Caco-2 (cell line): ENCODE data around the gene TLR9. TPM values are rescaled to one million over a fixed set of nuclear protein-coding genes. Genes with fewer than 3 reads are reported as not detected.

Experiments used
- BruUV-seq: library from RNA; stranded (reverse); fragments of 400-500 nt; replicated peaks from 2 replicates; lab custom pipeline; 2021; lab: Mats Ljungman, UMichigan
- CTCF ChIA-PET: fragments of 300-600 bp; sonication (Branson Sonifier 250); formaldehyde crosslinking; loops from one replicate; lab custom pipeline; 2022; ENCODE audit warnings: antibody characterized with exemption; lab: Charles Lee
- POLR2A ChIA-PET: fragments of 300-600 bp; sonication (Branson Sonifier 250); formaldehyde crosslinking; loops from one replicate; lab custom pipeline; 2022; ENCODE audit warnings: antibody characterized with exemption; lab: Charles Lee
- DNase-seq, 2 experiments: peaks; one replicate each; pipeline versions ENCODE4 v3.0.0 to v3.0.0-alpha.2; 2020 to 2022
- H3K27me3 ChIP-seq: replicated peaks from 2 replicates; pipeline ENCODE4 v1.6.0; 2011; ENCODE audit warnings: low read length; ENCODE audit not compliant: control insufficient read depth, insufficient read depth
- H3K36me3 ChIP-seq: 2 replicates; pipeline ENCODE4 v1.5.1; 2011; ENCODE audit warnings: low read length; ENCODE audit not compliant: control insufficient read depth, insufficient read depth
- H3K4me1 ChIP-seq: fragments of 250-450 bp; sonication (Bioruptor Pico); 2 replicates; pipeline ENCODE4 v1.5.1; 2020; ENCODE audit warnings: mild to moderate bottlenecking
- H3K4me3 ChIP-seq: 2 replicates; pipeline ENCODE4 v1.5.1; 2011; ENCODE audit warnings: low read depth, mild to moderate bottlenecking, control low read depth, low read length
- H3K9me3 ChIP-seq: fragments of 250-450 bp; sonication (Bioruptor Pico); 2 replicates; pipeline ENCODE4 v1.5.1; 2020; ENCODE audit warnings: mild to moderate bottlenecking, moderate library complexity
- H3K27ac Mint-ChIP-seq: one replicate; pipeline ENCODE4 v1.8.0; 2022; ENCODE audit warnings: mixed read lengths; ENCODE audit not compliant: unreplicated experiment
- H3K27me3 Mint-ChIP-seq: one replicate; pipeline ENCODE4 v1.8.0; 2022; ENCODE audit warnings: mixed read lengths; ENCODE audit not compliant: insufficient read depth, unreplicated experiment
- H3K36me3 Mint-ChIP-seq: one replicate; pipeline ENCODE4 v1.8.0; 2022; ENCODE audit warnings: mild to moderate bottlenecking, mixed read lengths; ENCODE audit not compliant: insufficient read depth, unreplicated experiment
- H3K4me1 Mint-ChIP-seq: one replicate; pipeline ENCODE4 v1.8.0; 2022; ENCODE audit warnings: low read depth, mixed read lengths; ENCODE audit not compliant: unreplicated experiment
- H3K4me3 Mint-ChIP-seq: one replicate; pipeline ENCODE4 v1.8.0; 2022; ENCODE audit warnings: mild to moderate bottlenecking, moderate library complexity, mixed read lengths; ENCODE audit not compliant: unreplicated experiment
- H3K9me3 Mint-ChIP-seq: one replicate; pipeline ENCODE4 v1.8.0; 2022; ENCODE audit warnings: mixed read lengths; ENCODE audit not compliant: unreplicated experiment
- intact Hi-C: fragments of 100-400 bp; cut with micrococcal nuclease; formaldehyde crosslinking; loops from one replicate; pipeline ENCODE4 v1.10.0; 2022; ENCODE audit not compliant: unreplicated experiment
- microRNA-seq: library from miRNA; unstranded; fragments of <30 nt; microRNA quantifications from one replicate; pipeline ENCODE4 v1.2.0, GENCODE V29; 2022
- total RNA-seq: library from RNA; stranded (reverse); gene quantifications from 2 replicates; pipeline ENCODE4 v1.2.3, GENCODE V29; 2022
- TF ChIP-seq, protein P1 (sequence below), 2 experiments: fragments of 200-600 bp in 1 of 2; IDR thresholded peaks; 1 replicate in 1 of 2; 2 replicates in 1 of 2; pipeline versions ENCODE4 v1.5.1 to v1.8.0; 2011 to 2022; ENCODE audit warnings: antibody characterized with exemption in 1 of 2, control low read depth in 1 of 2, inconsistent platforms in 1 of 2, low read depth in 1 of 2, low read length in 1 of 2, mild to moderate bottlenecking in 1 of 2, moderate library complexity in 1 of 2; ENCODE audit not compliant: insufficient read depth in 1 of 2, severe bottlenecking in 1 of 2, unreplicated experiment in 1 of 2

Gene TLR9
- total RNA-seq, 1 experiment from 2014 or later: not detected

DNA sequence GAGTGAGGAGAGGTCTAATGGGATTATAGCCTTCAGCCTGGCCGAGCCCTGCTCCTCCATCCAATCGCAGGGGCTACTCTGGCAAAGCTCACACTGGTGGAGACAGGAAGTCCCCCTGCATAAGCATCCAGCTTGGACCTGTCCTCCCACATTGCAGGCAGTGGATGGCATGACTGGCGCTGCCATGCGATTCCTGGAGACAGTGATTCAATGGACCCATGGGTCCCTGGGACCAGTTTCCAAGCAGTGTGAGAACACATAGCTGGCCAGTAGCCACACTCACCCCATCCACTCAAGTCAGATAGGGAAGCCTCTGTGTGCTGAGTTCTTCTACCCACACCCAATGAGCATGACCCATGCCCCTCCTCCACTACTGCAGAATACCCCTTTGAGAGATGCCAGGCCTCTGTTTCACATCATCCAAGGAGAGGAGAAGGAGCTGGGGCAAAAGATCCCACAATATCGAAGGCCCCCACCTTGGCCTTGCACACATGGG, 53.1 kb downstream of the TLR9 start:
- no peak for DNase-seq
- H3K36me3 Mint-ChIP-seq: no peaks in the 10 kb centered on the region
- Histone ChIP-seq H3K36me3 (no peaks in the 10 kb centered on the region), H3K4me1 (peaks cover 6% of the 10 kb centered on the region; the same call in 1 of the 2 replicates), H3K4me3 (no peak overlapping the region), H3K9me3 (no peaks in the 10 kb centered on the region), H3K27me3 (no peaks in the 10 kb centered on the region)
- BruUV-seq: no TSS peak
- ChIA-PET POLR2A (interaction anchor here (1.6 kb wide), 1 partner anchor 18 kb away, joined by 6 read pairs; the partner anchor contains the start of gene POC1A), CTCF (interaction anchor here (0.6 kb wide), 1 partner anchor 18 kb away, joined by 5 read pairs; the partner anchor contains the start of gene POC1A)
- no peaks in the 10 kb centered on the region for H3K27me3 Mint-ChIP-seq
- TF ChIP-seq, protein P1, sequence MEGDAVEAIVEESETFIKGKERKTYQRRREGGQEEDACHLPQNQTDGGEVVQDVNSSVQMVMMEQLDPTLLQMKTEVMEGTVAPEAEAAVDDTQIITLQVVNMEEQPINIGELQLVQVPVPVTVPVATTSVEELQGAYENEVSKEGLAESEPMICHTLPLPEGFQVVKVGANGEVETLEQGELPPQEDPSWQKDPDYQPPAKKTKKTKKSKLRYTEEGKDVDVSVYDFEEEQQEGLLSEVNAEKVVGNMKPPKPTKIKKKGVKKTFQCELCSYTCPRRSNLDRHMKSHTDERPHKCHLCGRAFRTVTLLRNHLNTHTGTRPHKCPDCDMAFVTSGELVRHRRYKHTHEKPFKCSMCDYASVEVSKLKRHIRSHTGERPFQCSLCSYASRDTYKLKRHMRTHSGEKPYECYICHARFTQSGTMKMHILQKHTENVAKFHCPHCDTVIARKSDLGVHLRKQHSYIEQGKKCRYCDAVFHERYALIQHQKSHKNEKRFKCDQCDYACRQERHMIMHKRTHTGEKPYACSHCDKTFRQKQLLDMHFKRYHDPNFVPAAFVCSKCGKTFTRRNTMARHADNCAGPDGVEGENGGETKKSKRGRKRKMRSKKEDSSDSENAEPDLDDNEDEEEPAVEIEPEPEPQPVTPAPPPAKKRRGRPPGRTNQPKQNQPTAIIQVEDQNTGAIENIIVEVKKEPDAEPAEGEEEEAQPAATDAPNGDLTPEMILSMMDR (IDR thresholded peaks at IDR 0.05; ENCODE audit: insufficient read depth in 1 of 2, low read depth in 1 of 2, low read length in 1 of 2, severe bottlenecking in 1 of 2, unreplicated experiment in 1 of 2): no peak
- no peaks in the 10 kb centered on the region for H3K9me3 Mint-ChIP-seq
- H3K4me3 Mint-ChIP-seq: no peak overlapping the region
- H3K4me1 Mint-ChIP-seq: peaks cover 11% of the 10 kb centered on the region
- no peak overlapping the region for H3K27ac Mint-ChIP-seq
- intact Hi-C loops: no loop called here

DNA sequence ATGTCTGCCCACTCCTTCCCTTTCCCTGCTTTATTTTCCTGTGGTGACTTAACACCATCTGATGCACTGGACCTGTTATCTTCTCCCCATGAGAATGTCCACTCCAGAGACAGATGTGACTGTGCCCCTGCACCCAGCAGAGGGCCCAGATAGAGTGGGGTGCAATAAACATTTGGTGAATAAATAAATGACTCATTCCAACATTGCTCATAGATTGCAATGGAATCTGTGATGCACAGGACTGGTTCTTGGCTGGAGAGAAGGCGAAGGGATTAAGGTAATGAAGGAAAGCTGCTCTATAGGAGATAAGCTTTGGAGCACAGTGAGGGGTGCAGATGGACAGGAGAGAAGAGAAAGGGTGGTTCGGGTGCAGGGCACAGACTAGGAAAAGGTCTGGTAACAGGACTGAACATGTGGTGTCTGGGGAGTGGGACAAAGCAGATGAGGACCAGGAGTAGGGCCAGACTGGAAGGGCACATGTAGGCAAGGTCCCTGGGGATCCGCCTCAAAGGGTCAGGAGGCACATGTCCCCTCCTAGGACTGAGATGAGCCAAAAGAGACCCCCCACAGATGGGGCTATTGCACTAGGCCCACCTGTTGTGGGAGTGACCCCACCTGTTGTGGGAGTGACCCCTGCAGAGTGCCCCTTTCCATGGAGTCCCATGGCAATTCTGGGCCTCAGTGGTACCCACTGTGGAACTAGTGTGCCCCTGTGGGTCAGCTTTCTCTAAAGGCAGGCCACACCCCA, 53.8 kb downstream of the TLR9 start:
- Histone ChIP-seq H3K4me1 (no peaks in the 10 kb centered on the region; the same call in 1 of the 2 replicates), H3K4me3 (no peak overlapping the region), H3K27me3 (no peaks in the 10 kb centered on the region), H3K36me3 (no peaks in the 10 kb centered on the region), H3K9me3 (no peaks in the 10 kb centered on the region)
- Mint-ChIP-seq H3K4me3 (no peak overlapping the region), H3K27me3 (no peaks in the 10 kb centered on the region), H3K4me1 (peaks cover 11% of the 10 kb centered on the region), H3K9me3 (no peaks in the 10 kb centered on the region), H3K36me3 (no peaks in the 10 kb centered on the region), H3K27ac (peak overlapping the region; percentile 1)
- DNase-seq: no peak
- CTCF ChIA-PET: interaction anchor here (0.9 kb wide), 1 partner anchor 118 kb away, joined by 3 read pairs; no protein-coding TSS in a partner anchor
- intact Hi-C loops: no loop called here
- BruUV-seq: no TSS peak
- TF ChIP-seq, protein P1 (IDR thresholded peaks at IDR 0.05; ENCODE audit: insufficient read depth in 1 of 2, low read depth in 1 of 2, low read length in 1 of 2, severe bottlenecking in 1 of 2, unreplicated experiment in 1 of 2): no peak
- POLR2A ChIA-PET: interaction anchor here (0.5 to 1.6 kb wide), 3 partner anchors 15 to 1159 kb away, joined by 3 to 6 read pairs (median 3); partner anchors contain the start of gene POC1A

Small RNAs within 50 kb of the gene (microRNA-seq; reads per million reads assigned to microRNA genes)
- 26,887 reads per million, percentile 99 among the genes with 10 or more reads in this experiment for gene MIRLET7G

Other genes with a start within 250 kb of the TLR9 start
- 62.4 and 67.9 TPM in 2 replicates for gene ACY1, start 242.1 kb downstream of the TLR9 start, total RNA-seq
- gene RPL29, start 229.8 kb downstream of the TLR9 start, total RNA-seq: 976 and 995 TPM in 2 replicates
- gene DUSP7, start 169.1 kb downstream of the TLR9 start, total RNA-seq: 8.4 and 9.9 TPM in 2 replicates
- gene POC1A, start 71.2 kb downstream of the TLR9 start, total RNA-seq: 28.3 and 32.2 TPM in 2 replicates
- 53.1 and 60.0 TPM in 2 replicates for gene ALAS1, start 27.5 kb downstream of the TLR9 start, total RNA-seq
- gene TWF2, start 13.5 kb upstream of the TLR9 start, total RNA-seq: 29.9 and 30.5 TPM in 2 replicates
- gene PPM1M, start 20.1 kb upstream of the TLR9 start, total RNA-seq: 6.7 and 8.3 TPM in 2 replicates
- 67.1 and 68.7 TPM in 2 replicates for gene WDR82, start 53.0 kb upstream of the TLR9 start, total RNA-seq
- gene GLYCTK, start 62.2 kb upstream of the TLR9 start, total RNA-seq: 128 and 146 TPM in 2 replicates
- 2.9 and 4.1 TPM in 2 replicates for gene DNAH1, start 90.7 kb upstream of the TLR9 start, total RNA-seq
- 78.9 and 83.4 TPM in 2 replicates for gene BAP1, start 184.4 kb upstream of the TLR9 start, total RNA-seq
- gene PHF7, start 185.0 kb upstream of the TLR9 start, total RNA-seq: 2.4 and 4.1 TPM in 2 replicates
- 0.28 and 0.32 TPM in 2 replicates for gene SEMA3G, start 219.5 kb upstream of the TLR9 start, total RNA-seq
- 36.1 and 40.5 TPM in 2 replicates for gene TNNC1, start 228.4 kb upstream of the TLR9 start, total RNA-seq
- 61.1 and 62.2 TPM in 2 replicates for gene NISCH, start 230.0 kb upstream of the TLR9 start, total RNA-seq